Body of pancreas (tissue), 4 donors: ENCODE data around the gene ASAP2.

Experiments used
- POLR2A ChIP-seq, 3 donors: fragments of 450-650 bp; IDR thresholded peaks; one replicate each; pipeline ENCODE4 v1.6.1; 2016; ENCODE audit warnings: antibody characterized with exemption in 3 of 3, mild to moderate bottlenecking in 2 of 3
- TF ChIP-seq, protein P1 (sequence below), 7 experiments: fragments of 450-650 bp in 4 of 7; fragments of 200-600 bp in 3 of 7; sonication (generic) in 3 of 7; IDR thresholded peaks; one replicate each; pipeline ENCODE4 v1.5.1; 2016 to 2019; ENCODE audit warnings: antibody characterized with exemption in 7 of 7

DNA sequence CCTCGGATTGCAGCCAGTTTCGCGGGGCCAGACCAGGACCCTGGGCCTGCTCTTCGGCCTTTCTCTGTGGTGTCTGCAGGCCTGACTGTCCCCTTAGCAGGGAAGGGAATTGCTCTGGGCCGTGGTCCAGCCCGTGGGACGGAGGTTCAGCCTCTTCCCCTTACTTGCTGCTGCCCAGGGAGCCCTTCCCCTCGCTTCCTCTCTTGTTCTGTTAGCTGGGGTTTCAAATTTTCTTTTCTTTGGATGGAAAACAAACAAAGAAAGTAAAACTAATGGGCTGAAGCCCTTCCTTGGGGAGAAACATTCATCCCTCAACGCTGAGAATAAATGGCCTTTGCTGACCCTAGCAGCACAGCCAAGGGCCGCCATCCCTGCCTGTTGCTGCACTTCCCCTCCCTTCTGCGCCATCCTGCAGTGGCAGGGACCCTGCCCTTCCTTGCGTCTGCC lies 52.4 kb downstream of the ASAP2 start:
- TF ChIP-seq, protein P1, sequence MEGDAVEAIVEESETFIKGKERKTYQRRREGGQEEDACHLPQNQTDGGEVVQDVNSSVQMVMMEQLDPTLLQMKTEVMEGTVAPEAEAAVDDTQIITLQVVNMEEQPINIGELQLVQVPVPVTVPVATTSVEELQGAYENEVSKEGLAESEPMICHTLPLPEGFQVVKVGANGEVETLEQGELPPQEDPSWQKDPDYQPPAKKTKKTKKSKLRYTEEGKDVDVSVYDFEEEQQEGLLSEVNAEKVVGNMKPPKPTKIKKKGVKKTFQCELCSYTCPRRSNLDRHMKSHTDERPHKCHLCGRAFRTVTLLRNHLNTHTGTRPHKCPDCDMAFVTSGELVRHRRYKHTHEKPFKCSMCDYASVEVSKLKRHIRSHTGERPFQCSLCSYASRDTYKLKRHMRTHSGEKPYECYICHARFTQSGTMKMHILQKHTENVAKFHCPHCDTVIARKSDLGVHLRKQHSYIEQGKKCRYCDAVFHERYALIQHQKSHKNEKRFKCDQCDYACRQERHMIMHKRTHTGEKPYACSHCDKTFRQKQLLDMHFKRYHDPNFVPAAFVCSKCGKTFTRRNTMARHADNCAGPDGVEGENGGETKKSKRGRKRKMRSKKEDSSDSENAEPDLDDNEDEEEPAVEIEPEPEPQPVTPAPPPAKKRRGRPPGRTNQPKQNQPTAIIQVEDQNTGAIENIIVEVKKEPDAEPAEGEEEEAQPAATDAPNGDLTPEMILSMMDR (IDR thresholded peaks at IDR 0.05), result no peak
- TF ChIP-seq POLR2A (IDR thresholded peaks at IDR 0.05), result no peak
